OCI-LY1 (cell line): Measurements from ENCODE around the gene DGKG.

ENCODE experiments used
- H2AFZ ChIP-seq: fragments of 200-600 bp; sonication (generic), shearing (Covaris generic); 2 replicates; pipeline ENCODE4 v1.6.0; 2014; ENCODE audit warnings: antibody characterized with exemption, mild to moderate bottlenecking, low read length
- H3F3A ChIP-seq: fragments of 200-600 bp; sonication (generic), shearing (Covaris generic); 2 replicates; pipeline ENCODE4 v1.6.0; 2014; ENCODE audit warnings: mild to moderate bottlenecking, antibody characterized with exemption, low read length, moderate library complexity; ENCODE audit not compliant: insufficient read depth
- H3K27ac ChIP-seq: fragments of 200-600 bp; sonication (generic); 2 replicates; pipeline ENCODE4 v1.5.1; 2014; ENCODE audit warnings: low read length, mixed run types, mild to moderate bottlenecking, low read depth; ENCODE audit not compliant: poor library complexity, severe bottlenecking
- H3K27me3 ChIP-seq: fragments of 200-600 bp; sonication (generic); 2 replicates; pipeline ENCODE4 v1.6.0; 2014; ENCODE audit warnings: antibody characterized with exemption, mild to moderate bottlenecking, low read length, moderate library complexity; ENCODE audit not compliant: insufficient read depth
- H3K36me3 ChIP-seq: fragments of 200-600 bp; sonication (generic); 2 replicates; pipeline ENCODE4 v1.6.1; 2014; ENCODE audit warnings: mild to moderate bottlenecking, antibody characterized with exemption, low read length, moderate library complexity, mixed read lengths; ENCODE audit not compliant: insufficient read depth
- H3K4me1 ChIP-seq: fragments of 200-600 bp; sonication (generic); 2 replicates; pipeline ENCODE4 v1.5.1; 2014; ENCODE audit warnings: mild to moderate bottlenecking, low read length, moderate library complexity; ENCODE audit not compliant: insufficient read depth, severe bottlenecking
- H3K4me2 ChIP-seq: fragments of 200-600 bp; sonication (generic), shearing (Covaris generic); 2 replicates; pipeline ENCODE4 v1.6.1; 2014; ENCODE audit warnings: low read length
- H3K4me3 ChIP-seq: fragments of 200-600 bp; sonication (generic); 2 replicates; pipeline ENCODE4 v1.5.1; 2014; ENCODE audit warnings: low read length, low read depth, mild to moderate bottlenecking, mixed read lengths; ENCODE audit not compliant: poor library complexity, severe bottlenecking
- H3K79me2 ChIP-seq: fragments of 200-600 bp; shearing (Covaris generic); 2 replicates; pipeline ENCODE4 v1.6.1; 2016; ENCODE audit warnings: mixed run types, low read length, mixed read lengths; ENCODE audit not compliant: insufficient read depth
- H3K9ac ChIP-seq: fragments of 200-600 bp; sonication (generic), shearing (Covaris generic); 2 replicates; pipeline ENCODE4 v1.6.1; 2014; ENCODE audit warnings: mild to moderate bottlenecking, low read length, mixed read lengths
- H3K9me2 ChIP-seq: fragments of 200-600 bp; sonication (generic), shearing (Covaris generic); 2 replicates; pipeline ENCODE4 v1.6.1; 2014; ENCODE audit warnings: low read depth, mild to moderate bottlenecking, low read length, mixed read lengths
- H3K9me3 ChIP-seq: fragments of 200-600 bp; shearing (Covaris generic); 2 replicates; pipeline ENCODE4 v1.6.1; 2014; ENCODE audit warnings: low read length, mixed read lengths
- H4K20me1 ChIP-seq: fragments of 200-600 bp; sonication (generic), shearing (Covaris generic); 2 replicates; pipeline ENCODE4 v1.6.0; 2016; ENCODE audit warnings: mild to moderate bottlenecking, low read length; ENCODE audit not compliant: insufficient read depth
- EZH2 ChIP-seq: fragments of 200-600 bp; sonication (generic), shearing (Covaris generic); IDR thresholded peaks from 2 replicates; pipeline ENCODE4 v1.8.0; 2017; ENCODE audit warnings: borderline replicate concordance, mixed run types, mild to moderate bottlenecking, antibody characterized with exemption, low read length, moderate library complexity, mixed read lengths
- TF ChIP-seq, protein P1 (sequence below): fragments of 200-600 bp; sonication (generic), shearing (Covaris generic); IDR thresholded peaks from 2 replicates; pipeline ENCODE4 v1.5.1; 2017; ENCODE audit warnings: mild to moderate bottlenecking, antibody characterized with exemption, low read length, moderate library complexity, mixed read lengths

The DGKG gene

DNA sequence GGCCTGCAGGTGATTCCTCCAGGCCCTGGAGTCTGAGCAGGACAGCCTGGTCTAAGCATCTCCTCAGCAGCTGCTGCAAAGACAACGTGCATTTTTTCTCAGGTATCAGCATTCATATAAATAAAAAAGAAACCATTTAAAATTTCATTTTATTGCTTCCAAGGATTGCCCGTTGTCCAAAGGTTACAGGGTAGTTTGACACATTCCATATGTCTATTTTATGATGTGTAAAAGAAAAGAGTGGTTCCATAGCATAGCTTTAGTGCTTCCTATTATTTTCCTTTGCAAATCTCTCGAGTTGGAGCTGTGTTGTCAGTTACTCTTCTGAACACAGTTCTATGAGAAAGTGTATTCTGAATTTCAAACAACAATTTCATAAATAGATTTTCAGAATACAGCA is 7.2 kb upstream of the DGKG start:
- H3K9ac ChIP-seq: no peak overlapping the region
- no peaks in the 10 kb centered on the region for H3K9me2 ChIP-seq
- no peaks in the 10 kb centered on the region for H3F3A ChIP-seq
- no peaks in the 10 kb centered on the region for H4K20me1 ChIP-seq
- no peak overlapping the region for H3K27ac ChIP-seq
- TF ChIP-seq, protein P1, sequence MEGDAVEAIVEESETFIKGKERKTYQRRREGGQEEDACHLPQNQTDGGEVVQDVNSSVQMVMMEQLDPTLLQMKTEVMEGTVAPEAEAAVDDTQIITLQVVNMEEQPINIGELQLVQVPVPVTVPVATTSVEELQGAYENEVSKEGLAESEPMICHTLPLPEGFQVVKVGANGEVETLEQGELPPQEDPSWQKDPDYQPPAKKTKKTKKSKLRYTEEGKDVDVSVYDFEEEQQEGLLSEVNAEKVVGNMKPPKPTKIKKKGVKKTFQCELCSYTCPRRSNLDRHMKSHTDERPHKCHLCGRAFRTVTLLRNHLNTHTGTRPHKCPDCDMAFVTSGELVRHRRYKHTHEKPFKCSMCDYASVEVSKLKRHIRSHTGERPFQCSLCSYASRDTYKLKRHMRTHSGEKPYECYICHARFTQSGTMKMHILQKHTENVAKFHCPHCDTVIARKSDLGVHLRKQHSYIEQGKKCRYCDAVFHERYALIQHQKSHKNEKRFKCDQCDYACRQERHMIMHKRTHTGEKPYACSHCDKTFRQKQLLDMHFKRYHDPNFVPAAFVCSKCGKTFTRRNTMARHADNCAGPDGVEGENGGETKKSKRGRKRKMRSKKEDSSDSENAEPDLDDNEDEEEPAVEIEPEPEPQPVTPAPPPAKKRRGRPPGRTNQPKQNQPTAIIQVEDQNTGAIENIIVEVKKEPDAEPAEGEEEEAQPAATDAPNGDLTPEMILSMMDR: no peak
- TF ChIP-seq EZH2: no peak
- no peaks in the 10 kb centered on the region for H3K4me1 ChIP-seq
- 0 out of 2 replicates have a peak, but pooled peaks cover 3% of the 10 kb centered on the region for H3K27me3 ChIP-seq
- H3K4me2 ChIP-seq: no peak overlapping the region
- H3K9me3 ChIP-seq: no peaks in the 10 kb centered on the region
- H3K36me3 ChIP-seq: no peaks in the 10 kb centered on the region
- no peak overlapping the region for H2AFZ ChIP-seq
- no peaks in the 10 kb centered on the region for H3K79me2 ChIP-seq
- H3K4me3 ChIP-seq: no peak overlapping the region

DNA sequence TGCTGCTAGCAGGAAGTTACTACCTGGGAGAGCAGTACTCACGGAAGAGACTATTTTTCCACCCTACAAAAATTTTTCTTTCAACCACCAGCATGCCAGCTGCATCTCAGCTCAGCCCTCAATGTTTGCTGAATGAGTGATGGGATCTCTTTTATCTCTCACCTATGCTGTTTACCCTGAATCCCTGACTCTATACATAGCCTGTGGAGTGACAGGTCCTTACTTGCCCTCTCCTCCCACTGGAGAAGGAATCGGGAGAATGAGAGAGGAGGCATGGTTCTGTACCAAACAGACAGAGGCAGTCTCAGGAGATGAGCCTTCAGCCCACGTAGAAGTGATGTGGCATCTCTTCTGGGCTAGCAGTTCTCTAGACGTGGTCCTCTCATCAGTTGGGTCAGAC is 6.7 kb upstream of the DGKG start:
- H3K27me3 ChIP-seq: 0 out of 2 replicates have a peak, but pooled peaks cover 3% of the 10 kb centered on the region
- H3K79me2 ChIP-seq: no peaks in the 10 kb centered on the region
- no peak overlapping the region for H3K4me3 ChIP-seq
- H3K36me3 ChIP-seq: no peaks in the 10 kb centered on the region
- no peaks in the 10 kb centered on the region for H3K4me1 ChIP-seq
- no peak for TF ChIP-seq EZH2
- TF ChIP-seq, protein P1: no peak
- H2AFZ ChIP-seq: no peak overlapping the region
- H3K27ac ChIP-seq: no peak overlapping the region
- no peak overlapping the region for H3K9ac ChIP-seq
- no peaks in the 10 kb centered on the region for H3K9me3 ChIP-seq
- no peak overlapping the region for H3K4me2 ChIP-seq
- H4K20me1 ChIP-seq: no peaks in the 10 kb centered on the region
- no peaks in the 10 kb centered on the region for H3K9me2 ChIP-seq
- no peaks in the 10 kb centered on the region for H3F3A ChIP-seq

DNA sequence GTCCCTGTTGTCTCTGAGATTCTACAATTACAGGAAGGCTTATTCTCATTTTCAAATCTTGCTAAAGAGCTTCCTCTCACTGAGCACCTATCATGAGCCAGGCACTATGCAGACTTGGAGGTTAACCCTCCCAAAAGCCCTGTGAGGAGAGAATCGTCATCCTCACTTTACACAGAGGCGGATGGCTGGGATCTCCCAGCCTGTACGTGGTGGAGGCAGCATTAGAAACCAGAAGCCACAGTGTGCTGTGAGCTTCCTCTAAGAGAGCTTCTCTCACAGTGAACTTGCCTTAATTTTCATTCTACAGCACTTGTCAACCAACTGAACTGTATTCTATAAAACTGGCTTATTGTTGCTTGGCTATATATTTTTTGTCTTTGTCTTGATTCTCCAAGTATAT is 6.1 kb upstream of the DGKG start:
- no peaks in the 10 kb centered on the region for H3K36me3 ChIP-seq
- no peak overlapping the region for H3K4me3 ChIP-seq
- no peaks in the 10 kb centered on the region for H3K4me1 ChIP-seq
- H3K4me2 ChIP-seq: no peak overlapping the region
- H3K9me3 ChIP-seq: no peaks in the 10 kb centered on the region
- no peaks in the 10 kb centered on the region for H3K9me2 ChIP-seq
- TF ChIP-seq EZH2: no peak
- TF ChIP-seq, protein P1: no peak
- no peaks in the 10 kb centered on the region for H3F3A ChIP-seq
- no peaks in the 10 kb centered on the region for H4K20me1 ChIP-seq
- no peak overlapping the region for H2AFZ ChIP-seq
- no peak overlapping the region for H3K9ac ChIP-seq
- H3K27me3 ChIP-seq: 0 out of 2 replicates have a peak, but pooled peaks cover 3% of the 10 kb centered on the region
- H3K27ac ChIP-seq: no peak overlapping the region
- no peaks in the 10 kb centered on the region for H3K79me2 ChIP-seq
